HepG2 (cell line): Measurements from ENCODE around the gene TBC1D4. TPM values are rescaled to one million over a fixed set of nuclear protein-coding genes. Genes with fewer than 3 reads are reported as not detected.

Experiments
- ATAC-seq: fragments of 200-7000 bp; cut with Tn5 transposase; 3 replicates; pipeline ENCODE4 v1.9.1; 2020; ENCODE audit warnings: mild to moderate bottlenecking, moderate library complexity
- BruUV-seq: library from RNA; stranded (reverse); fragments of 400-500 nt; replicated peaks from 2 replicates; lab custom pipeline; 2021; lab: Mats Ljungman, UMichigan
- CTCF ChIA-PET: fragments of 300-600 bp; formaldehyde crosslinking; extraction: SDS; loops from one replicate; lab custom pipeline; 2021; ENCODE audit warnings: low total read pairs, inconsistent platforms, low intra/inter-chr PET ratio; lab: Yijun Ruan, JAX
- POLR2A ChIA-PET: fragments of 350-600 bp; sonication (Branson Sonifier 250); formaldehyde crosslinking; loops from one replicate; lab custom pipeline; 2020; ENCODE audit warnings: antibody characterized with exemption, inconsistent platforms; lab: Yijun Ruan, JAX
- DNase-seq: peaks from one replicate; pipeline ENCODE4 v3.0.0-alpha.2; 2015; ENCODE audit warnings: low spot score
- FAIRE-seq: peaks from 3 replicates; lab custom pipeline; 2011; peaks lifted over from hg19 to GRCh38; lab: Jason Lieb, UNC
- H2AFZ ChIP-seq: one replicate; pipeline ENCODE4 v1.6.1; 2011; ENCODE audit warnings: low read length, inconsistent platforms
- H3K27ac ChIP-seq: fragments of 300-600 bp; 3 replicates; pipeline ENCODE4 v1.8.0; 2011; ENCODE audit warnings: mixed run types, mild to moderate bottlenecking, mixed read lengths, low read length, inconsistent platforms; ENCODE audit not compliant: insufficient read depth; ENCODE audit errors: extremely low read length
- H3K27me3 ChIP-seq, 2 experiments: fragments of 200-600 bp in 1 of 2; 2 replicates in 1 of 2; 3 replicates in 1 of 2; pipeline versions ENCODE4 v1.6.0 to v1.8.0; 2011; ENCODE audit warnings: low read length in 2 of 2, mild to moderate bottlenecking in 2 of 2, moderate library complexity in 2 of 2, inconsistent platforms in 1 of 2; ENCODE audit not compliant: insufficient read depth in 2 of 2, control insufficient read depth in 1 of 2
- H3K36me3 ChIP-seq, 2 experiments: fragments of 200-600 bp in 1 of 2; replicated peaks in 1 of 2; 2 replicates in 1 of 2; 3 replicates in 1 of 2; pipeline versions ENCODE4 v1.5.1 to v1.8.0; 2011; ENCODE audit warnings: low read length in 2 of 2, inconsistent platforms in 1 of 2; ENCODE audit not compliant: insufficient read depth in 2 of 2, control insufficient read depth in 1 of 2
- H3K4me1 ChIP-seq: 2 replicates; pipeline ENCODE4 v1.5.1; 2012; ENCODE audit warnings: low read length, inconsistent platforms; ENCODE audit not compliant: insufficient read depth
- H3K4me2 ChIP-seq: 2 replicates; pipeline ENCODE4 v1.6.0; 2011; ENCODE audit warnings: low read depth, low read length, inconsistent platforms
- H3K4me3 ChIP-seq, 3 experiments: fragments of 200-600 bp in 1 of 3; sonication (generic), shearing (Covaris generic) in 1 of 3; replicated peaks in 1 of 3; 2 replicates each; pipeline ENCODE4 v1.5.1; 2011 to 2016; ENCODE audit warnings: low read length in 3 of 3, inconsistent platforms in 2 of 3, low read depth in 2 of 3, mild to moderate bottlenecking in 2 of 3, control low read depth in 1 of 3, mixed read lengths in 1 of 3; ENCODE audit not compliant: insufficient read depth in 1 of 3
- H3K79me2 ChIP-seq: one replicate; pipeline ENCODE4 v1.6.1; 2011; ENCODE audit warnings: low read length, inconsistent platforms; ENCODE audit not compliant: insufficient read depth
- H3K9ac ChIP-seq: 2 replicates; pipeline ENCODE4 v1.6.0; 2011; ENCODE audit warnings: mild to moderate bottlenecking, low read depth, low read length, inconsistent platforms; ENCODE audit not compliant: insufficient read depth
- H3K9me3 ChIP-seq: 2 replicates; pipeline ENCODE4 v1.5.1; 2012; ENCODE audit warnings: mild to moderate bottlenecking, low read length
- H4K20me1 ChIP-seq: 2 replicates; pipeline ENCODE4 v1.6.0; 2011; ENCODE audit warnings: inconsistent platforms, mild to moderate bottlenecking, low read length, moderate library complexity; ENCODE audit not compliant: insufficient read depth
- ADNP ChIP-seq: sonication (generic); formaldehyde crosslinking; IDR thresholded peaks from 2 replicates; pipeline ENCODE4 v1.4.0; 2020; ENCODE audit warnings: missing genetic modification reagents
- MED1 ChIP-seq: sonication (generic); formaldehyde crosslinking; IDR thresholded peaks from 2 replicates; pipeline ENCODE4 v1.4.0; 2020; ENCODE audit warnings: missing genetic modification reagents
- PAX8 ChIP-seq: sonication (generic); formaldehyde crosslinking; IDR thresholded peaks from 2 replicates; pipeline ENCODE4 v1.8.0; 2022; ENCODE audit warnings: mild to moderate bottlenecking, missing genetic modification reagents, borderline replicate concordance
- RFXANK ChIP-seq: IDR thresholded peaks from 2 replicates; pipeline ENCODE4 v1.6.1; 2016
- SATB2 ChIP-seq: sonication (generic); formaldehyde crosslinking; IDR thresholded peaks from 2 replicates; pipeline ENCODE4 v1.5.0; 2020; ENCODE audit warnings: missing genetic modification reagents
- STAG1 ChIP-seq: sonication (generic); formaldehyde crosslinking; IDR thresholded peaks from 2 replicates; pipeline ENCODE4 v1.4.0; 2020; ENCODE audit warnings: missing genetic modification reagents
- TAF15 ChIP-seq: fragments of 200-400 bp; formaldehyde crosslinking; IDR thresholded peaks from one replicate; pipeline ENCODE4 v1.6.1; 2018; ENCODE audit warnings: mild to moderate bottlenecking, low read depth, low read length; ENCODE audit not compliant: poor library complexity, severe bottlenecking
- ZNF224 ChIP-seq: sonication (generic); formaldehyde crosslinking; IDR thresholded peaks from 2 replicates; pipeline ENCODE4 v1.5.0; 2020; ENCODE audit warnings: mild to moderate bottlenecking, missing genetic modification reagents
- WGBS: methylation state at CpG from one replicate; pipeline ENCODE4 v1.1.6; 2017; ENCODE audit warnings: low lambda C conversion rate; 5-methylcytosine and 5-hydroxymethylcytosine counted together
- in situ Hi-C: cut with HindIII; loops from 2 replicates; pipeline ENCODE4 v1.10.0; 2017; ENCODE audit warnings: low pct_unique_long_range_greater_than_20kb; ENCODE audit not compliant: extremely low pct_ligation_motif_present
- intact Hi-C: fragments of 100-400 bp; cut with micrococcal nuclease; formaldehyde crosslinking; loops from one replicate; pipeline ENCODE4 v1.10.0; 2022; ENCODE audit not compliant: unreplicated experiment
- polyA plus RNA-seq, 8 experiments: library from polyadenylated mRNA; depleted of rRNA in 3 of 8; stranded (reverse) in 7 of 8; unstranded in 1 of 8; fragments of >200 nt; fragmentation: Illumina TruSeq in 4 of 8; extraction: Trizol in 4 of 8; gene quantifications; 2 replicates each; pipeline versions ENCODE4 v1.2.1 to v1.2.3, GENCODE V29; 2011 to 2016; ENCODE audit warnings: low read depth in 4 of 8, missing spikeins in 1 of 8, mixed read lengths in 1 of 8; ENCODE audit not compliant: insufficient read depth in 1 of 8
- total RNA-seq, 5 experiments: library from RNA; depleted of rRNA; stranded (reverse); fragments of >200 nt; fragmentation: Illumina TruSeq; extraction: Trizol; gene quantifications; 2 replicates each; pipeline ENCODE4 v1.2.3, GENCODE V29; 2016; ENCODE audit warnings: low read depth in 1 of 5
- TF ChIP-seq, protein P1 (sequence below): sonication (generic); formaldehyde crosslinking; IDR thresholded peaks from 2 replicates; pipeline ENCODE4 v1.5.1; 2020; ENCODE audit warnings: missing genetic modification reagents, mild to moderate bottlenecking, borderline replicate concordance
- TF ChIP-seq, protein P2 (sequence below): sonication (generic); formaldehyde crosslinking; IDR thresholded peaks from 2 replicates; pipeline ENCODE4 v1.4.0; 2020; ENCODE audit warnings: mild to moderate bottlenecking, missing genetic modification reagents
- TF ChIP-seq, protein P3 (sequence below): sonication (generic); formaldehyde crosslinking; IDR thresholded peaks from 2 replicates; pipeline ENCODE4 v1.8.0; 2022; ENCODE audit warnings: mild to moderate bottlenecking, missing genetic modification reagents

Gene TBC1D4
- total and polyA plus RNA-seq, 2 of the 13 experiments (the other 11 are each of a cell fraction or from before 2014, with no cell fraction given): 35.9 to 64.4 TPM

DNA sequence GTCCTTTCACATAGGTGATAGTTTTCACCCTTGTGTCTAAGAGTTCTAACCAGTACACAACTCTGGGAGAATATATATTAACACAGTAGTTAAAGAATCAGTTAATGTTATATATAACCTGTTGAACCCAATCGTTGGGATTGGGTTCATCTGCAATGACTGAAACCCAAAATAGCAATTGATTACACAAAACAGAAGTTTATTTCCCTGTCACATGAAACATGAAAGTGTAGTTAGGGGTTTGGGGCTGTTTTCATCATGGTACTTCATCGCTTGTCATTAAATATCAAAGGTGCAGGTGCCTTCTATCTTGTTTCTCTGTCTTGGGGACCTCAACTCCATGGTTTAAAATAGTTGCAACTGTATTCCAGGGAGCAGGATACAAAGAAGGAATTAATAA, 106.6 kb downstream of the TBC1D4 start:
- peaks cover 91% of the 10 kb centered on the region for H3K79me2 ChIP-seq
- H3K4me1 ChIP-seq: peaks cover 85% of the 10 kb centered on the region
- H3K4me3 ChIP-seq: no peak overlapping the region
- intact Hi-C loops: no loop called here
- 98% methylated on average over 2 of the region's 2 CpGs for WGBS
- no peak for TF ChIP-seq STAG1 (CRISPR knock-in tag)
- TF ChIP-seq ZNF224 (CRISPR knock-in tag): no peak
- TF ChIP-seq, protein P1, sequence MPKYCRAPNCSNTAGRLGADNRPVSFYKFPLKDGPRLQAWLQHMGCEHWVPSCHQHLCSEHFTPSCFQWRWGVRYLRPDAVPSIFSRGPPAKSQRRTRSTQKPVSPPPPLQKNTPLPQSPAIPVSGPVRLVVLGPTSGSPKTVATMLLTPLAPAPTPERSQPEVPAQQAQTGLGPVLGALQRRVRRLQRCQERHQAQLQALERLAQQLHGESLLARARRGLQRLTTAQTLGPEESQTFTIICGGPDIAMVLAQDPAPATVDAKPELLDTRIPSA (CRISPR knock-in tag): no peak
- TF ChIP-seq, protein P2, sequence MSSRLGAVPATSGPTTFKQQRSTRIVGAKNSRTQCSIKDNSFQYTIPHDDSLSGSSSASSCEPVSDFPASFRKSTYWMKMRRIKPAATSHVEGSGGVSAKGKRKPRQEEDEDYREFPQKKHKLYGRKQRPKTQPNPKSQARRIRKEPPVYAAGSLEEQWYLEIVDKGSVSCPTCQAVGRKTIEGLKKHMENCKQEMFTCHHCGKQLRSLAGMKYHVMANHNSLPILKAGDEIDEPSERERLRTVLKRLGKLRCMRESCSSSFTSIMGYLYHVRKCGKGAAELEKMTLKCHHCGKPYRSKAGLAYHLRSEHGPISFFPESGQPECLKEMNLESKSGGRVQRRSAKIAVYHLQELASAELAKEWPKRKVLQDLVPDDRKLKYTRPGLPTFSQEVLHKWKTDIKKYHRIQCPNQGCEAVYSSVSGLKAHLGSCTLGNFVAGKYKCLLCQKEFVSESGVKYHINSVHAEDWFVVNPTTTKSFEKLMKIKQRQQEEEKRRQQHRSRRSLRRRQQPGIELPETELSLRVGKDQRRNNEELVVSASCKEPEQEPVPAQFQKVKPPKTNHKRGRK (CRISPR knock-in tag): no peak
- no peak for TF ChIP-seq RFXANK (CRISPR knock-in tag)
- TF ChIP-seq TAF15: no peak
- TF ChIP-seq PAX8 (CRISPR knock-in tag): no peak
- no peak for TF ChIP-seq MED1 (CRISPR knock-in tag)
- TF ChIP-seq SATB2: no peak
- TF ChIP-seq ADNP (CRISPR knock-in tag): no peak
- TF ChIP-seq, protein P3, sequence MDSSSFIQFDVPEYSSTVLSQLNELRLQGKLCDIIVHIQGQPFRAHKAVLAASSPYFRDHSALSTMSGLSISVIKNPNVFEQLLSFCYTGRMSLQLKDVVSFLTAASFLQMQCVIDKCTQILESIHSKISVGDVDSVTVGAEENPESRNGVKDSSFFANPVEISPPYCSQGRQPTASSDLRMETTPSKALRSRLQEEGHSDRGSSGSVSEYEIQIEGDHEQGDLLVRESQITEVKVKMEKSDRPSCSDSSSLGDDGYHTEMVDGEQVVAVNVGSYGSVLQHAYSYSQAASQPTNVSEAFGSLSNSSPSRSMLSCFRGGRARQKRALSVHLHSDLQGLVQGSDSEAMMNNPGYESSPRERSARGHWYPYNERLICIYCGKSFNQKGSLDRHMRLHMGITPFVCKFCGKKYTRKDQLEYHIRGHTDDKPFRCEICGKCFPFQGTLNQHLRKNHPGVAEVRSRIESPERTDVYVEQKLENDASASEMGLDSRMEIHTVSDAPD: no peak
- H3K9me3 ChIP-seq: no peaks in the 10 kb centered on the region
- H3K27ac ChIP-seq: no peak overlapping the region
- in situ Hi-C loops: loop anchor here (10.0 kb wide), 1 partner anchor 169 kb away; the partner anchor contains the start of gene UCHL3
- no peak for ATAC-seq
- H3K27me3 ChIP-seq: no peaks in the 10 kb centered on the region
- FAIRE-seq: no peak
- H3K9ac ChIP-seq: no peak overlapping the region
- POLR2A ChIA-PET: no interaction called here
- H3K36me3 ChIP-seq: peaks cover 1 to 2% of the 10 kb centered on the region in 2 experiments; a peak in 1 of 5 replicates
- DNase-seq: no peak
- peaks cover 16% of the 10 kb centered on the region; the same call in 1 of the 2 replicates for H4K20me1 ChIP-seq
- CTCF ChIA-PET: no interaction called here
- no peak overlapping the region for H2AFZ ChIP-seq
- BruUV-seq: no TSS peak
- H3K4me2 ChIP-seq: no peak overlapping the region
